Measurements from ENCODE around the gene MRPS18C.
A peak's percentile ranks its signal among the peaks of the same experiment; 100 is the strongest.
"Not testable (repeated sequence)": the region's sequence is repeated elsewhere in the genome, so short reads cannot be mapped to it uniquely, and the experiment has no call there.

Gene MRPS18C

DNA sequence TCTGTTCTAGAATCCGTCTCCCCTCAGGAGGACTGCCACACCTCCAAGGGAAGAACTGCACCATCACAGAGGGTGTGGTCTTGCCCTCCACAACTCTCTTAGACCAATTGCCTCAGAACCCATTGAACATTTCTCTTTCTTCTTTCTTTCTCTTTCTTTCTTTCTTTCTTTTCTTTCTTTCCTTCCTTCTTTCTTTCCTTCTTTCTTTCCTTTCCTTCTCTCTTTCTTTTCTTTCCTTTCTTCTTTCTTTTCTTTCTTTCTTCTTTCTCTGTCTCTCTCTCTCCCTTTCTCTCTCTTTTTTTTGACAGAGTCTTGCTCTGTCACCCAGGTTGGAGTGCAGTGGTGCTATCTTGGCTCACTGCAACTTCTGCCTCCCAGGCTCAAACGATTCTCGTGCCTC, 45.8 kb downstream of the MRPS18C start:
- not testable (repeated sequence) for DNase-seq

DNA sequence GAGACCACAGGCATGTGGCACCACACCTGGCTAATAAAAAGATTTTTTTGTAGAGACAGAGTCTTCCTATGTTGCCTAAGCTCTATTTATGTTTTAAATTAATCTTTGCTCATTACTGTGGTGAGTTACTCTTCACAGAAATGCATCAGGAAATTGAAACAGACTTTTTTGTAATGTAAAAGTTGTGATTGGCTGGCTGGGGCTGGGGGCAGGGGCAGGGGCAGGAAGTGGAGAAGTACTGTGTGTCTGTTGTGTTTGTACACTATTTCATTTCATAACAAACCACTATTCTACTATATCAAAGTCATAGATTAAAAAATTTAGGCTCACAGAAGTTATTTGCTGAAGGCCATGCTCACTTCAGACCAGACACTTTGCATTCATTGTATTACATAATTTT, 48.1 kb downstream of the MRPS18C start:
- DNase-seq: no peak

DNA sequence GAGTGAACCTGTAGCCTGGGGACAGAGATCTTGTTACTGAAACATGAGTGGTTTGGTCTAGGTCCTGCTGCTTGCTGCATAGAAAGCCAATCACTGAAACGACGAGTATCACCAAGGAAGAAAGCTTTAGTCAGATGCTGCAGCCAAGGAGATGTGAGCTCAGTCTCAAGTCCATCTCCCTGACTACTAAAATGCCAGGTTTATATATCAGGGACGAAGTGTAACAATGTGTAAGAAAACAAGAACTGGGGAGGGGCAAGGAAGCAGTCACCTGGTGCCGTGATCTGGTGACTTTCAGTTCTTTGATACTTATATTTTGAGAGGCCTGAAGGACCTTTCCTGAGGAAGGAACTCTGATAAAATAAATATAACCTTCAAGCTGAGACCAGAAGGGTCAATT, 48.6 kb downstream of the MRPS18C start:
- DNase-seq: no peak

DNA sequence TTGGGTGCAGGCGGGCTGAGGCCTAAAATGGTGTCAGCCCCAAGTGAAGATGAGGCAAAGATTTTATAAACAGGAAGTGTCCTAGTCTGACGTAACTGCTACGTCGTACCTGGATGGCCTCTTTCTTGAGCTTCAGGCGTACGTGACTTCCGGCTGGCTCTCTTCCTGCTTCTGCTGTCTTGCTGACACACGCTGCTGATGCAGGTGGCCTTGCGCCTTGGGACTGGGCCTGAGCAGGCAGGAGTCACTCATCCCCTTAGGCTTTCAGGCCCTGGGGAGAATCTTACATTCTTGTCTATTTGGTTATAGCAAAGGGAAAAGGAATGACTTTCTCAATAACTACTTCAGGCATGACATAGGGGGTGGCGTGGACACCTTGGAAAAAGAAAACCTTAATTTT, 49.1 kb downstream of the MRPS18C start:
- DNase-seq: no peak

DNA sequence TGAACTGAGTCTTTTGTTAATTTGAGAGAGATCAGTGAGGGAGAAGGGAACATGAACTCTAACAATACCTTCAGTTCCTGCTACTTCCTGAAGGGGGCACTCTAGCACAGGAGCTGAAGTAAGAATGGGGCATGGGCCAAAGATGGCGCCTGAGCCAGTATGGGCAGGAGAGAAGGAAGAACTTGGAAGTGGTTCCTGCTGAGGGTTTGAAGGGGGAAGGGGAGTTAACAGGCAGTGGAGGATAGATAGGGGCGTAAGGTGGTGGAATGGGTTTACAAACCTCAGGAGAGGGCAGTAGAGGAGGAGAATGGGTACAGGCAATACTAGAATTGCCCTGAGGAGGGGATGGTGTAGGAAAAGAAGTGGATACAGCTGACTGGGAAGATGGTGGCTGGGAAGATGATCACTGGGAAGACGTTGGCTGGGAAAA, 53.3 kb downstream of the MRPS18C start:
- peak; percentile 4 for DNase-seq

DNA sequence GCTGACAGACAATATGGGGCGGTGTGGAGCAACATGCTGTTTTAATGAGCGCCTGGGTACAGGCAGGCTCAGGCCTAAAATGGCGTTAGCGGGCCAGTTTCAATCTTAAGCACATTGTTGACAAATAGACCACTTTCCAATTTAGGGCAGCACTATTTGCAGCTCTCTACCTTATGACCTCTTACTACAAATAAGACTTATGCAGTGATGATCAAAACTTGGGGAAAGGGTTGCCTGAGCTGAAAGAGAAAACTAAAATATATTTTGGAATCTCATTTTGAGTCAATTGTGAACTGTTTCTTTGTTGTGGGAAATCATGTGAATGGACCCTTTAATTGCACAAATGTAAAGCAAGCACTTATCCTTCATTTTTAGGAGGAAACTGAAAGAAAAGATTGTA, 54.6 kb downstream of the MRPS18C start:
- DNase-seq: no peak

All from stimulated activated naive CD4-positive, alpha-beta T cell treated with Interleukin-2 at 50 U/mL for 16 hours (primary cell).